ENCODE data around the gene PDZRN3. TPM values are rescaled to one million over a fixed set of nuclear protein-coding genes. Genes with fewer than 3 reads are reported as not detected.

Gene PDZRN3
- total and polyA plus RNA-seq, 2 experiments from 2014 or later, result 7.5 to 14.0 TPM

DNA sequence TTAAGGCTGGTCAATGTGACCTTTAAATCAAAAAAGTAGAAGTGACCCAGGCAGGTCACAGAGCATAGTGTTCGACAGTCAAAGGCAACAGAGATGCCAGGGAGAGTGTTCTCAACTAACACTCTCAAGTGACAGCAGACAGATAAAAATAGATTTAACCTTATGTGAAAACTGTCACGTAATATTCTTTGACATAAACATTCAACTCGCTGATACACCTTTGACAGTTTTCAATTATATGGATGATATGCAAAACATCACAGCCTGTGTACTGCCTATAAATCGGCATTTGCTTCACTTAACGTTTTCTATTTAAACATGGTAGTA, 15.5 kb downstream of the PDZRN3 start (continued):
- TF ChIP-seq, protein P1, sequence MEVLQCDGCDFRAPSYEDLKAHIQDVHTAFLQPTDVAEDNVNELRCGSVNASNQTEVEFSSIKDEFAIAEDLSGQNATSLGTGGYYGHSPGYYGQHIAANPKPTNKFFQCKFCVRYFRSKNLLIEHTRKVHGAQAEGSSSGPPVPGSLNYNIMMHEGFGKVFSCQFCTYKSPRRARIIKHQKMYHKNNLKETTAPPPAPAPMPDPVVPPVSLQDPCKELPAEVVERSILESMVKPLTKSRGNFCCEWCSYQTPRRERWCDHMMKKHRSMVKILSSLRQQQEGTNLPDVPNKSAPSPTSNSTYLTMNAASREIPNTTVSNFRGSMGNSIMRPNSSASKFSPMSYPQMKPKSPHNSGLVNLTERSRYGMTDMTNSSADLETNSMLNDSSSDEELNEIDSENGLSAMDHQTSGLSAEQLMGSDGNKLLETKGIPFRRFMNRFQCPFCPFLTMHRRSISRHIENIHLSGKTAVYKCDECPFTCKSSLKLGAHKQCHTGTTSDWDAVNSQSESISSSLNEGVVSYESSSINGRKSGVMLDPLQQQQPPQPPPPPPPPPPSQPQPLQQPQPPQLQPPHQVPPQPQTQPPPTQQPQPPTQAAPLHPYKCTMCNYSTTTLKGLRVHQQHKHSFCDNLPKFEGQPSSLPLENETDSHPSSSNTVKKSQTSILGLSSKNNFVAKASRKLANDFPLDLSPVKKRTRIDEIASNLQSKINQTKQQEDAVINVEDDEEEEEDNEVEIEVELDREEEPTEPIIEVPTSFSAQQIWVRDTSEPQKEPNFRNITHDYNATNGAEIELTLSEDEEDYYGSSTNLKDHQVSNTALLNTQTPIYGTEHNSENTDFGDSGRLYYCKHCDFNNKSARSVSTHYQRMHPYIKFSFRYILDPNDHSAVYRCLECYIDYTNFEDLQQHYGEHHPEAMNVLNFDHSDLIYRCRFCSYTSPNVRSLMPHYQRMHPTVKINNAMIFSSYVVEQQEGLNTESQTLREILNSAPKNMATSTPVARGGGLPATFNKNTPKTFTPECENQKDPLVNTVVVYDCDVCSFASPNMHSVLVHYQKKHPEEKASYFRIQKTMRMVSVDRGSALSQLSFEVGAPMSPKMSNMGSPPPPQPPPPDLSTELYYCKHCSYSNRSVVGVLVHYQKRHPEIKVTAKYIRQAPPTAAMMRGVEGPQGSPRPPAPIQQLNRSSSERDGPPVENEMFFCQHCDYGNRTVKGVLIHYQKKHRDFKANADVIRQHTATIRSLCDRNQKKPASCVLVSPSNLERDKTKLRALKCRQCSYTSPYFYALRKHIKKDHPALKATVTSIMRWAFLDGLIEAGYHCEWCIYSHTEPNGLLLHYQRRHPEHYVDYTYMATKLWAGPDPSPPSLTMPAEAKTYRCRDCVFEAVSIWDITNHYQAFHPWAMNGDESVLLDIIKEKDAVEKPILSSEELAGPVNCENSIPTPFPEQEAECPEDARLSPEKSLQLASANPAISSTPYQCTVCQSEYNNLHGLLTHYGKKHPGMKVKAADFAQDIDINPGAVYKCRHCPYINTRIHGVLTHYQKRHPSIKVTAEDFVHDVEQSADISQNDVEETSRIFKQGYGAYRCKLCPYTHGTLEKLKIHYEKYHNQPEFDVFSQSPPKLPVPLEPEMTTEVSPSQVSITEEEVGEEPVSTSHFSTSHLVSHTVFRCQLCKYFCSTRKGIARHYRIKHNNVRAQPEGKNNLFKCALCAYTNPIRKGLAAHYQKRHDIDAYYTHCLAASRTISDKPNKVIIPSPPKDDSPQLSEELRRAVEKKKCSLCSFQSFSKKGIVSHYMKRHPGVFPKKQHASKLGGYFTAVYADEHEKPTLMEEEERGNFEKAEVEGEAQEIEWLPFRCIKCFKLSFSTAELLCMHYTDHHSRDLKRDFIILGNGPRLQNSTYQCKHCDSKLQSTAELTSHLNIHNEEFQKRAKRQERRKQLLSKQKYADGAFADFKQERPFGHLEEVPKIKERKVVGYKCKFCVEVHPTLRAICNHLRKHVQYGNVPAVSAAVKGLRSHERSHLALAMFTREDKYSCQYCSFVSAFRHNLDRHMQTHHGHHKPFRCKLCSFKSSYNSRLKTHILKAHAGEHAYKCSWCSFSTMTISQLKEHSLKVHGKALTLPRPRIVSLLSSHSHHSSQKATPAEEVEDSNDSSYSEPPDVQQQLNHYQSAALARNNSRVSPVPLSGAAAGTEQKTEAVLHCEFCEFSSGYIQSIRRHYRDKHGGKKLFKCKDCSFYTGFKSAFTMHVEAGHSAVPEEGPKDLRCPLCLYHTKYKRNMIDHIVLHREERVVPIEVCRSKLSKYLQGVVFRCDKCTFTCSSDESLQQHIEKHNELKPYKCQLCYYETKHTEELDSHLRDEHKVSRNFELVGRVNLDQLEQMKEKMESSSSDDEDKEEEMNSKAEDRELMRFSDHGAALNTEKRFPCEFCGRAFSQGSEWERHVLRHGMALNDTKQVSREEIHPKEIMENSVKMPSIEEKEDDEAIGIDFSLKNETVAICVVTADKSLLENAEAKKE (CRISPR knock-in tag; IDR thresholded peaks at IDR 0.05), result no peak
- TF ChIP-seq NANOG (IDR thresholded peaks at IDR 0.05; ENCODE audit: borderline replicate concordance) (no peak), JUNB (IDR thresholded peaks at IDR 0.05; ENCODE audit: unreplicated experiment) (no peak)
- TF ChIP-seq, protein P2, sequence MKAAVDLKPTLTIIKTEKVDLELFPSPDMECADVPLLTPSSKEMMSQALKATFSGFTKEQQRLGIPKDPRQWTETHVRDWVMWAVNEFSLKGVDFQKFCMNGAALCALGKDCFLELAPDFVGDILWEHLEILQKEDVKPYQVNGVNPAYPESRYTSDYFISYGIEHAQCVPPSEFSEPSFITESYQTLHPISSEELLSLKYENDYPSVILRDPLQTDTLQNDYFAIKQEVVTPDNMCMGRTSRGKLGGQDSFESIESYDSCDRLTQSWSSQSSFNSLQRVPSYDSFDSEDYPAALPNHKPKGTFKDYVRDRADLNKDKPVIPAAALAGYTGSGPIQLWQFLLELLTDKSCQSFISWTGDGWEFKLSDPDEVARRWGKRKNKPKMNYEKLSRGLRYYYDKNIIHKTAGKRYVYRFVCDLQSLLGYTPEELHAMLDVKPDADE (IDR thresholded peaks at IDR 0.05), result no peak
- TF ChIP-seq, protein P3, sequence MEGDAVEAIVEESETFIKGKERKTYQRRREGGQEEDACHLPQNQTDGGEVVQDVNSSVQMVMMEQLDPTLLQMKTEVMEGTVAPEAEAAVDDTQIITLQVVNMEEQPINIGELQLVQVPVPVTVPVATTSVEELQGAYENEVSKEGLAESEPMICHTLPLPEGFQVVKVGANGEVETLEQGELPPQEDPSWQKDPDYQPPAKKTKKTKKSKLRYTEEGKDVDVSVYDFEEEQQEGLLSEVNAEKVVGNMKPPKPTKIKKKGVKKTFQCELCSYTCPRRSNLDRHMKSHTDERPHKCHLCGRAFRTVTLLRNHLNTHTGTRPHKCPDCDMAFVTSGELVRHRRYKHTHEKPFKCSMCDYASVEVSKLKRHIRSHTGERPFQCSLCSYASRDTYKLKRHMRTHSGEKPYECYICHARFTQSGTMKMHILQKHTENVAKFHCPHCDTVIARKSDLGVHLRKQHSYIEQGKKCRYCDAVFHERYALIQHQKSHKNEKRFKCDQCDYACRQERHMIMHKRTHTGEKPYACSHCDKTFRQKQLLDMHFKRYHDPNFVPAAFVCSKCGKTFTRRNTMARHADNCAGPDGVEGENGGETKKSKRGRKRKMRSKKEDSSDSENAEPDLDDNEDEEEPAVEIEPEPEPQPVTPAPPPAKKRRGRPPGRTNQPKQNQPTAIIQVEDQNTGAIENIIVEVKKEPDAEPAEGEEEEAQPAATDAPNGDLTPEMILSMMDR (conservative IDR thresholded peaks at IDR 0.05; ENCODE audit: low read depth in 2 of 2), result no peak
